Lower leg skin (tissue), 4 donors: Measurements from ENCODE around the gene LRRC40. TPM values are rescaled to one million over a fixed set of nuclear protein-coding genes. Genes with fewer than 3 reads are reported as not detected.

Experiments used
- DNase-seq, 2 donors: peaks; one replicate each; pipeline ENCODE4 v3.0.0-alpha.2; 2019; ENCODE audit warnings: low spot score in 2 of 2
- H3K4me3 ChIP-seq: fragments of 200-600 bp; sonication (generic); 2 replicates; pipeline ENCODE4 v1.5.1; 2017; ENCODE audit warnings: mild to moderate bottlenecking, low read depth; ENCODE audit not compliant: poor library complexity, severe bottlenecking
- CTCF ChIP-seq, 3 donors: fragments of 450-650 bp; IDR thresholded peaks; one replicate each; pipeline ENCODE4 v1.5.1; 2016; ENCODE audit warnings: antibody characterized with exemption in 3 of 3, mild to moderate bottlenecking in 3 of 3, moderate library complexity in 2 of 3
- POLR2A ChIP-seq, 2 donors: fragments of 450-650 bp; IDR thresholded peaks; one replicate each; pipeline ENCODE4 v1.6.1; 2016 to 2017; ENCODE audit warnings: antibody characterized with exemption in 2 of 2, mild to moderate bottlenecking in 1 of 2, moderate library complexity in 1 of 2
- WGBS, 2 donors: methylation state at CpG; one replicate each; pipeline ENCODE4 v1.1.5; 2018; 5-methylcytosine and 5-hydroxymethylcytosine counted together
- intact Hi-C: fragments of 100-400 bp; cut with DNase I; formaldehyde crosslinking; loops from one replicate; pipeline ENCODE4 v1.15.0; 2023; ENCODE audit warnings: low total_unique reads
- total RNA-seq, 4 donors: library from RNA; depleted of rRNA; stranded (reverse); fragments of >200 nt; gene quantifications; one replicate each; pipeline ENCODE4 v1.1.0, GENCODE V29; 2016

The LRRC40 gene
- total RNA-seq, 4 donors from 2014 or later, result 6.4 to 12.0 (median 9.5) TPM

- 94 to 97% methylated on average over 5 of the region's 5 CpGs for WGBS, 2 donors
- no peak for DNase-seq
- H3K4me3 ChIP-seq, result no peak overlapping the region
- intact Hi-C loops, result no loop called here
- TF ChIP-seq POLR2A (IDR thresholded peaks at IDR 0.05) (no peak), CTCF (IDR thresholded peaks at IDR 0.05) (no peak)
Observed at GRCh38 chr1:70156529-70157120, 48.8 kb downstream of the LRRC40 start.

- intact Hi-C loops, result no loop called here
- H3K4me3 ChIP-seq, result no peak overlapping the region
- 97 to 98% methylated on average over 3 of the region's 3 CpGs for WGBS, 2 donors
- TF ChIP-seq CTCF (IDR thresholded peaks at IDR 0.05), result no peak
- no peak for TF ChIP-seq POLR2A (IDR thresholded peaks at IDR 0.05)
- no peak for DNase-seq
Observed at GRCh38 chr1:70153739-70154138, 51.6 kb downstream of the LRRC40 start.

- intact Hi-C loops, result no loop called here
- 95 to 97% methylated on average over 1 of the region's 1 CpG for WGBS, 2 donors
- H3K4me3 ChIP-seq, result no peak overlapping the region
Observed at GRCh38 chr1:70150444-70150843, 54.9 kb downstream of the LRRC40 start.

GRCh38 chr1:70146488-70146887 lies 58.9 kb downstream of the LRRC40 start:
- DNase-seq, result no peak
- intact Hi-C loops, result no loop called here
- no peak overlapping the region for H3K4me3 ChIP-seq
- no peak for TF ChIP-seq CTCF (IDR thresholded peaks at IDR 0.05)
- no peak for TF ChIP-seq POLR2A (IDR thresholded peaks at IDR 0.05)

More at GRCh38 chr1:70150444-70150843, 54.9 kb downstream of the LRRC40 start:
- no peak for TF ChIP-seq POLR2A (IDR thresholded peaks at IDR 0.05)
- no peak for TF ChIP-seq CTCF (IDR thresholded peaks at IDR 0.05)
- DNase-seq, result no peak

GRCh38 chr1:70143048-70143659 lies 62.2 kb downstream of the LRRC40 start:
- TF ChIP-seq POLR2A (IDR thresholded peaks at IDR 0.05) (no peak), CTCF (IDR thresholded peaks at IDR 0.05) (no peak)
- H3K4me3 ChIP-seq, result no peak overlapping the region
- intact Hi-C loops, result no loop called here
- 49 to 52% methylated on average over 4 of the region's 4 CpGs for WGBS, 2 donors
- no peak for DNase-seq

GRCh38 chr1:70142075-70142474 lies 63.3 kb downstream of the LRRC40 start:
- 50 to 60% methylated on average over 2 of the region's 2 CpGs for WGBS, 2 donors
- intact Hi-C loops, result no loop called here

More at GRCh38 chr1:70142075-70142474, 63.3 kb downstream of the LRRC40 start:
- H3K4me3 ChIP-seq, result no peak overlapping the region
- TF ChIP-seq POLR2A (IDR thresholded peaks at IDR 0.05) (no peak), CTCF (IDR thresholded peaks at IDR 0.05) (no peak)
- DNase-seq, result no peak
